ENCODE results near the gene PODXL2.

Gene PODXL2

DNA sequence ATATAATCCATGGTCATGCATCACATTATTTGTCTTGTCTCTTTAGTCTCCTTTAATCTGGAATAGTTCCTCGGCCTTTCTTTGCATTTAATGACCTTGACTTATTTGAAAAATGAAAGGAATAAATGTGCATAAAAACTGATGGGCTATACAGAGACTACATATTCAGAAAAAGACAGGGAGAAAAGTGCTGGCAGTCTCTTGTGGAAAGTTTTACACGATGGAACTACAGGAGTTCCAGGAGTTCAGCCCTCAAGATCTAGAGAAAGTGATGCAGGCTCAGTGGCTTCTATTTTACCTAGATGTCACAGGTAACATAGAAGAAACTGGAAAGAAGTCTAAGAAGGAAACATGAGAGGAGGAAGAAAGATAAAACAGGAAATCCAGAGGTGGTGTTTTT, 36.2 kb downstream of the PODXL2 start:
- Histone ChIP-seq H3K27ac (no peak overlapping the region), H3K79me2 (ENCODE audit: insufficient read depth, low read depth) (no peaks in the 10 kb centered on the region), H2AFZ (ENCODE audit: low read depth) (no peak overlapping the region), H3K36me3 (ENCODE audit: insufficient read depth) (no peaks in the 10 kb centered on the region), H3K27me3 (ENCODE audit: insufficient read depth, low read depth) (no peaks in the 10 kb centered on the region), H3K4me1 (ENCODE audit: low read depth, poor library complexity, severe bottlenecking) (no peaks in the 10 kb centered on the region), H3K4me3 (IDR thresholded peaks at IDR 0.05; ENCODE audit: insufficient read depth, low read depth, low read length) (no peak overlapping the region), H4K20me1 (ENCODE audit: insufficient read depth) (no peaks in the 10 kb centered on the region), H3K4me2 (no peak overlapping the region), H3K9ac (no peak overlapping the region)
- TF ChIP-seq, protein P1, sequence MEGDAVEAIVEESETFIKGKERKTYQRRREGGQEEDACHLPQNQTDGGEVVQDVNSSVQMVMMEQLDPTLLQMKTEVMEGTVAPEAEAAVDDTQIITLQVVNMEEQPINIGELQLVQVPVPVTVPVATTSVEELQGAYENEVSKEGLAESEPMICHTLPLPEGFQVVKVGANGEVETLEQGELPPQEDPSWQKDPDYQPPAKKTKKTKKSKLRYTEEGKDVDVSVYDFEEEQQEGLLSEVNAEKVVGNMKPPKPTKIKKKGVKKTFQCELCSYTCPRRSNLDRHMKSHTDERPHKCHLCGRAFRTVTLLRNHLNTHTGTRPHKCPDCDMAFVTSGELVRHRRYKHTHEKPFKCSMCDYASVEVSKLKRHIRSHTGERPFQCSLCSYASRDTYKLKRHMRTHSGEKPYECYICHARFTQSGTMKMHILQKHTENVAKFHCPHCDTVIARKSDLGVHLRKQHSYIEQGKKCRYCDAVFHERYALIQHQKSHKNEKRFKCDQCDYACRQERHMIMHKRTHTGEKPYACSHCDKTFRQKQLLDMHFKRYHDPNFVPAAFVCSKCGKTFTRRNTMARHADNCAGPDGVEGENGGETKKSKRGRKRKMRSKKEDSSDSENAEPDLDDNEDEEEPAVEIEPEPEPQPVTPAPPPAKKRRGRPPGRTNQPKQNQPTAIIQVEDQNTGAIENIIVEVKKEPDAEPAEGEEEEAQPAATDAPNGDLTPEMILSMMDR (conservative IDR thresholded peaks at IDR 0.05; ENCODE audit: low read depth, low read length), result no peak

DNA sequence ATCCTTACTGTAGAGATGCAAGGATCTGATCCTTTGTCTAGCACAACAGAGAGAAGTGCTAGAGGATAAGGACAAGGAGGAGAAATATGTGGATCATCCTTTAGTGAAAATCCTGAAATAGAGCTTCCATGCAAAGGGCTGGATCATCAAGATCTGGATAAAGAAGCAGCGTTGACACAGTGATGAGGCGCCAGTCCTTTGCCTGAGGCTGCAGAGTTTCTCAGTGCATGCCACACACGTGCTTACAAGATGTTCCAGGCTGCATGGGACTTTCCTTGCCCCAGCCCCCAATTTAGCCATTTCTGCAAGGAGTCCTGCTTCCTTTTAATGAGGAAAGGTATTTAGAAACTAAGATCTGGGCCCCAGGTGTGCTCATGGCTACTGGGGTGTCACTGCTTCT, 36.6 kb downstream of the PODXL2 start:
- Histone ChIP-seq H2AFZ (ENCODE audit: low read depth) (no peak overlapping the region), H3K79me2 (ENCODE audit: insufficient read depth, low read depth) (no peaks in the 10 kb centered on the region), H3K27me3 (ENCODE audit: insufficient read depth, low read depth) (no peaks in the 10 kb centered on the region), H3K4me3 (IDR thresholded peaks at IDR 0.05; ENCODE audit: insufficient read depth, low read depth, low read length) (no peak overlapping the region), H3K4me2 (no peak overlapping the region), H3K9ac (no peak overlapping the region), H3K36me3 (ENCODE audit: insufficient read depth) (no peaks in the 10 kb centered on the region), H3K4me1 (ENCODE audit: low read depth, poor library complexity, severe bottlenecking) (no peaks in the 10 kb centered on the region), H3K27ac (no peak overlapping the region), H4K20me1 (ENCODE audit: insufficient read depth) (no peaks in the 10 kb centered on the region)
- TF ChIP-seq, protein P1 (conservative IDR thresholded peaks at IDR 0.05; ENCODE audit: low read depth, low read length), result no peak

DNA sequence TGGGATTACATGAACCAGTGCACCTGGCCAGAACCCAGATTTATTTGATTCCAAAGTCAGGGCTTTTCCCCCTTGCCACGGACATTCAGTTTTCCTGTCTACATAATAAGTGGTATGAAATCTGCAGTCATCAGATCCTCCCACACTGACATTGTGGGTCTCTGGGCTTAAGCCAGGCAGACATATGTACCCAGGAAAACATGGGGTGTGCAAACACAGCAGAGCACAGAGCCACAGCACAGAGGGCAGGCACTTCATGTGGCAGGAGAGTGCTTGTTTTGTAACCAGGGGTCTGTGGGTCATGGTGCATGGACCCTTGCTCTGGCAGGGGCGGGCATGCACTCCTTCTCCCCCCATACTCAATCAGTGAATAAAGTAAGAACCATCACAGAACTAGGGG, 37.7 kb downstream of the PODXL2 start:
- no peaks in the 10 kb centered on the region for H4K20me1 ChIP-seq (ENCODE audit: insufficient read depth)
- no peaks in the 10 kb centered on the region for H3K36me3 ChIP-seq (ENCODE audit: insufficient read depth)
- no peak overlapping the region for H3K27ac ChIP-seq
- peaks cover 2% of the 10 kb centered on the region for H3K4me1 ChIP-seq (ENCODE audit: low read depth, poor library complexity, severe bottlenecking)
- H3K27me3 ChIP-seq (ENCODE audit: insufficient read depth, low read depth), result no peaks in the 10 kb centered on the region
- H2AFZ ChIP-seq (ENCODE audit: low read depth), result no peak overlapping the region
- no peak overlapping the region for H3K4me3 ChIP-seq (IDR thresholded peaks at IDR 0.05; ENCODE audit: insufficient read depth, low read depth, low read length)
- no peaks in the 10 kb centered on the region for H3K79me2 ChIP-seq (ENCODE audit: insufficient read depth, low read depth)
- no peak overlapping the region for H3K9ac ChIP-seq
- TF ChIP-seq, protein P1 (conservative IDR thresholded peaks at IDR 0.05; ENCODE audit: low read depth, low read length), result no peak
- no peak overlapping the region for H3K4me2 ChIP-seq

DNA sequence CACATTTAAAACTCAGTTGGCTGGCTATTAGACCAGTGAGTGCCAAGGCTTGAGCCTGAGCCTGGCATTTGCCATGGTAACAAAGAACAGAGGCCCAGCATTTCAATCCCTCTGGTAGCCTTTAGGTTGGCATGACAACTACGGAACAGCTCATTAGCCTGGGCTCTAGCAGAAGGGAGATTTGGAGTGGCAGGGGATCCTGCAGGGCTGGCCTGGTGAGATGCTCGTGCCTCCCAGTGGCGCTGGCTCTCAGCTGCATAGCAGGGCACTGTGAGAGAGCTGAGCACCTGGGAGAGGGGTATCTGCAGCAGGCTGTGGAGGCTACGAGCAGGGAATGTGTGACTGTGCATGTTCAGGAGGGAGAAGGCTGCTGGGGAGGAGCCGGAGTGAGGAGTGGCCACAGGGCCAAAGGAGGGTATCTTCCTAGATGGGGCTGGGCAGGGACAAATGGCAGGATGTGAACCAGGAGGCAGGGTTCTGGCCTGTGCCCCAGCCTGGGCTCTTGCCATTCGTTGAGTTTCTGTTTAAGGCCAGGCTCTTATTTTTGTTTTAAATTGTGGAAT, 38.2 kb downstream of the PODXL2 start:
- no peaks in the 10 kb centered on the region for H4K20me1 ChIP-seq (ENCODE audit: insufficient read depth)
- TF ChIP-seq, protein P1 (conservative IDR thresholded peaks at IDR 0.05; ENCODE audit: low read depth, low read length), result no peak
- H2AFZ ChIP-seq (ENCODE audit: low read depth), result no peak overlapping the region
- no peaks in the 10 kb centered on the region for H3K79me2 ChIP-seq (ENCODE audit: insufficient read depth, low read depth)
- peaks cover 7% of the 10 kb centered on the region for H3K4me1 ChIP-seq (ENCODE audit: low read depth, poor library complexity, severe bottlenecking)
- no peak overlapping the region for H3K4me3 ChIP-seq (IDR thresholded peaks at IDR 0.05; ENCODE audit: insufficient read depth, low read depth, low read length)
- H3K27me3 ChIP-seq (ENCODE audit: insufficient read depth, low read depth), result no peaks in the 10 kb centered on the region
- H3K27ac ChIP-seq, result no peak overlapping the region
- H3K4me2 ChIP-seq, result no peak overlapping the region
- no peaks in the 10 kb centered on the region for H3K36me3 ChIP-seq (ENCODE audit: insufficient read depth)
- no peak overlapping the region for H3K9ac ChIP-seq
